ENCODE results near the gene MBLAC2. TPM values are rescaled to one million over a fixed set of nuclear protein-coding genes. Genes with fewer than 3 reads are reported as not detected.
A peak's percentile ranks its signal among the peaks of the same experiment; 100 is the strongest.

MBLAC2 gene
- 1 to 10 TPM; 3.4 to 4.8 TPM for total RNA-seq

GRCh38 chr5:90474235-90475107 lies at the start of gene MBLAC2, which contains the start of gene POLR3G:
MBLAC2 (minus strand) TSS chr5:90474771; CDS start chr5:90474292, 479 bp downstream.
POLR3G (plus strand) TSS chr5:90474864; CDS start chr5:90485568, 10,704 bp downstream.
- peak; percentile 95 for ATAC-seq (ENCODE audit: insufficient number of reproducible peaks, low FRiP score, low read depth)
- TF ChIP-seq CTCF (IDR thresholded peaks at IDR 0.05) = peak; percentile 57

GRCh38 chr5:90519081-90519480 lies 44.5 kb upstream of the MBLAC2 start:
- H3K27me3 ChIP-seq (replicated peaks; ENCODE audit: insufficient read depth) = no peaks in the 10 kb centered on the region
- H3K4me3 ChIP-seq = no peak overlapping the region
- H3K27ac ChIP-seq = no peak overlapping the region
- TF ChIP-seq CTCF (IDR thresholded peaks at IDR 0.05) = no peak
- ATAC-seq (ENCODE audit: insufficient number of reproducible peaks, low FRiP score, low read depth) (no peak), DNase-seq (ENCODE audit: low spot score) (no peak)
- H3K36me3 ChIP-seq = no peaks in the 10 kb centered on the region
- H3K9me3 ChIP-seq = no peaks in the 10 kb centered on the region
- no peaks in the 10 kb centered on the region for H3K4me1 ChIP-seq (ENCODE audit: control insufficient read depth in 1 of 2, low read depth in 2 of 2)

More at GRCh38 chr5:90474235-90475107, at the start of gene MBLAC2, which contains the start of gene POLR3G:
- H3K4me1 ChIP-seq (ENCODE audit: control insufficient read depth in 1 of 2, low read depth in 2 of 2) = peaks cover 4 to 17% of the 10 kb centered on the region in 2 donors
- no peaks in the 10 kb centered on the region for H3K36me3 ChIP-seq
- no peaks in the 10 kb centered on the region for H3K27me3 ChIP-seq (replicated peaks; ENCODE audit: insufficient read depth)
- peak within 1 kb of the TSS in 1 of 2 donors; percentile 32 for H3K27ac ChIP-seq
- peak; percentile 67 for DNase-seq (ENCODE audit: low spot score)
- peak within 1 kb of the TSS; percentile 81 for H3K4me3 ChIP-seq
- no peaks in the 10 kb centered on the region for H3K9me3 ChIP-seq

- no peaks in the 10 kb centered on the region for H3K4me1 ChIP-seq (ENCODE audit: control insufficient read depth in 1 of 2, low read depth in 2 of 2)
- H3K27me3 ChIP-seq (replicated peaks; ENCODE audit: insufficient read depth) = no peaks in the 10 kb centered on the region
- ATAC-seq (ENCODE audit: insufficient number of reproducible peaks, low FRiP score, low read depth) = no peak
- no peak for DNase-seq (ENCODE audit: low spot score)
- H3K36me3 ChIP-seq = no peaks in the 10 kb centered on the region
- no peak for TF ChIP-seq CTCF (IDR thresholded peaks at IDR 0.05)
- no peaks in the 10 kb centered on the region for H3K9me3 ChIP-seq
- H3K4me3 ChIP-seq = no peak overlapping the region
- H3K27ac ChIP-seq = no peak overlapping the region
Measured at GRCh38 chr5:90518661-90519060, 44.1 kb upstream of the MBLAC2 start.

GRCh38 chr5:90514520-90514919 lies 39.9 kb upstream of the MBLAC2 start:
- Histone ChIP-seq H3K27me3 (replicated peaks; ENCODE audit: insufficient read depth) (no peaks in the 10 kb centered on the region), H3K9me3 (no peaks in the 10 kb centered on the region), H3K36me3 (no peaks in the 10 kb centered on the region), H3K27ac (no peak overlapping the region), H3K4me3 (no peak overlapping the region), H3K4me1 (ENCODE audit: control insufficient read depth in 1 of 2, low read depth in 2 of 2) (no peaks in the 10 kb centered on the region)
- DNase-seq (ENCODE audit: low spot score) (no peak), ATAC-seq (ENCODE audit: insufficient number of reproducible peaks, low FRiP score, low read depth) (no peak)
- TF ChIP-seq CTCF (IDR thresholded peaks at IDR 0.05) = no peak

- no peak for DNase-seq (ENCODE audit: low spot score)
- Histone ChIP-seq H3K4me1 (ENCODE audit: control insufficient read depth in 1 of 2, low read depth in 2 of 2) (no peaks in the 10 kb centered on the region), H3K9me3 (no peaks in the 10 kb centered on the region), H3K4me3 (no peak overlapping the region), H3K36me3 (no peaks in the 10 kb centered on the region), H3K27ac (no peak overlapping the region), H3K27me3 (replicated peaks; ENCODE audit: insufficient read depth) (no peaks in the 10 kb centered on the region)
- no peak for TF ChIP-seq CTCF (IDR thresholded peaks at IDR 0.05)
- ATAC-seq (ENCODE audit: insufficient number of reproducible peaks, low FRiP score, low read depth) = no peak
Measured at GRCh38 chr5:90510438-90510837, 35.9 kb upstream of the MBLAC2 start.

All from thoracic aorta (tissue), 2 donors.